Measurements from ENCODE around the gene VASH2. TPM values are rescaled to one million over a fixed set of nuclear protein-coding genes. Genes with fewer than 3 reads are reported as not detected.
"Not testable (repeated sequence)": the region's sequence is repeated elsewhere in the genome, so short reads cannot be mapped to it uniquely, and the experiment has no call there.

VASH2 gene
- total and polyA plus RNA-seq, 4 experiments from 2014 or later: 0.11 TPM; not detected in 3

DNA sequence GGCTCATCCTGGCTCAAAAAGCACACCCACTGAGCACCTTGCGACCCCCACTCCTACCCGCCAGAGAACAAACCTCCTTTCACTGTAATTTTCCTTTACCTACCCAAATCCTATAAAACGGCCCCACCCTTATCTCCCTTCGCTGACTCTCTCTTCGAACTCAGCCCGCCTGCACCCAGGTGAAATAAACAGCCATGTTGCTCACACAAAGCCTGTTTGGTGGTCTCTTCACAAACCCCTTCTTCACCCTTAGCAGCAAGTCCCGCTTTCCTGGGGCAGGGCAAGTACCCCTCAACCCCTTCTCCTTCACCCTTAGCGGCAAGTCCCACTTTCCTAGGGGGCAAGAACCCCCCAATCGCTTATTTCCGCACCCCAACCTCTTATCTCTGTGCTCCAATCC lies 40.1 kb upstream of the VASH2 start:
- intact Hi-C loops (cut with micrococcal nuclease); H3K36me3 ChIP-seq (ENCODE audit: insufficient read depth, low read length); H3K9me3 ChIP-seq (ENCODE audit: control insufficient read depth in 1 of 2, low read length in 2 of 2); H3K27me3 ChIP-seq (ENCODE audit: insufficient read depth, low read length); H3K4me1 Mint-ChIP-seq; POLR2A ChIA-PET (ENCODE audit: partially characterized antibody); DNase-seq; H3K9me3 Mint-ChIP-seq; H3K27ac ChIP-seq (ENCODE audit: low read depth, low read length); H3K4me3 Mint-ChIP-seq; H3K4me3 ChIP-seq (ENCODE audit: low read length in 2 of 2); H3K4me1 ChIP-seq (ENCODE audit: insufficient read depth, low read length); H3K27me3 Mint-ChIP-seq; H3K36me3 Mint-ChIP-seq; CTCF ChIA-PET (ENCODE audit: partially characterized antibody): not testable (repeated sequence)
- H3K27ac Mint-ChIP-seq: peak overlapping the region in 1 of 7 donors; percentile 59

DNA sequence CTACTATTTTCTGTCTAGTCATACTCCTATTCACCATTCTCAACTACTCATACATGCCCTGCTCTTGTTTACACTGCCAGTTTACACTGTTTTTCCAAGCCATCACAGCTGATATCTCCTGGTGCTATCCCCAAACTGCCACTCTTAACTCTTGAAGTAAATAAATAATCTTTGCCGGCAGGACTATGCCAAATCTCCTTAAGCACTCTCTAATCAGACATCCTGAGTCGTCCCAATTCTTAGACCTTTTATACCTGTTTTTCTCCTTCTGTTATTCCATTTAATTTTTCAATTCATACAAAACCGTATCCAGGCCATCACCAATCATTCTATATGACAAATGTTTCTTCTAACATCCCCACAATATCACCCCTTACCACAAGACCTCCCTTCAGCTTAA lies 36.7 kb upstream of the VASH2 start:
- H3K4me1 Mint-ChIP-seq; H3K27me3 Mint-ChIP-seq; H3K27ac ChIP-seq (ENCODE audit: low read depth, low read length); H3K4me3 Mint-ChIP-seq; H3K9me3 ChIP-seq (ENCODE audit: control insufficient read depth in 1 of 2, low read length in 2 of 2); H3K36me3 Mint-ChIP-seq; intact Hi-C loops (cut with micrococcal nuclease); POLR2A ChIA-PET (ENCODE audit: partially characterized antibody); H3K27me3 ChIP-seq (ENCODE audit: insufficient read depth, low read length); DNase-seq; H3K4me1 ChIP-seq (ENCODE audit: insufficient read depth, low read length); CTCF ChIA-PET (ENCODE audit: partially characterized antibody); H3K9me3 Mint-ChIP-seq; H3K27ac Mint-ChIP-seq; H3K4me3 ChIP-seq (ENCODE audit: low read length in 2 of 2); H3K36me3 ChIP-seq (ENCODE audit: insufficient read depth, low read length): not testable (repeated sequence)

DNA sequence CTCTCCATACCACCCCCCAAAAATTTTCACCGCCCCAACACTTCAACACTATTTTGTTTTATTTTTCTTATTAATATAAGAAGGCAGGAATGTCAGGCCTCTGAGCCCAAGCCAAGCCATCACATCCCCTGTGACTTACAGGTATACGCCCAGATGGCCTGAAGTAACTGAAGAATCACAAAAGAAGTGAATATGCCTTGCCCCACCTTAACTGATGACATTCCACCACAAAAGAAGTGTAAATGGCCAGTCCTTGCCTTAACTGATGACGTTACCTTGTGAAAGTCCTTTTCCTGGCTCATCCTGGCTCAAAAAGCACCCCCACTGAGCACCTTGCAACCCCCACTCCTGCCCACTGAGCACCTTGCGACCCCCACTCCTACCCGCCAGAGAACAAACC lies 36.2 kb upstream of the VASH2 start:
- H3K4me3 Mint-ChIP-seq; H3K4me1 ChIP-seq (ENCODE audit: insufficient read depth, low read length); H3K36me3 Mint-ChIP-seq; intact Hi-C loops (cut with micrococcal nuclease); H3K27ac ChIP-seq (ENCODE audit: low read depth, low read length); H3K4me3 ChIP-seq (ENCODE audit: low read length in 2 of 2); DNase-seq; H3K9me3 Mint-ChIP-seq; H3K4me1 Mint-ChIP-seq; CTCF ChIA-PET (ENCODE audit: partially characterized antibody); H3K36me3 ChIP-seq (ENCODE audit: insufficient read depth, low read length); H3K27me3 Mint-ChIP-seq; H3K27me3 ChIP-seq (ENCODE audit: insufficient read depth, low read length); H3K9me3 ChIP-seq (ENCODE audit: control insufficient read depth in 1 of 2, low read length in 2 of 2); H3K27ac Mint-ChIP-seq: not testable (repeated sequence)
- POLR2A ChIA-PET (ENCODE audit: partially characterized antibody): interaction anchor here (0.8 kb wide), 1 partner anchor 8 kb away, joined by 3 read pairs; no protein-coding TSS in a partner anchor

DNA sequence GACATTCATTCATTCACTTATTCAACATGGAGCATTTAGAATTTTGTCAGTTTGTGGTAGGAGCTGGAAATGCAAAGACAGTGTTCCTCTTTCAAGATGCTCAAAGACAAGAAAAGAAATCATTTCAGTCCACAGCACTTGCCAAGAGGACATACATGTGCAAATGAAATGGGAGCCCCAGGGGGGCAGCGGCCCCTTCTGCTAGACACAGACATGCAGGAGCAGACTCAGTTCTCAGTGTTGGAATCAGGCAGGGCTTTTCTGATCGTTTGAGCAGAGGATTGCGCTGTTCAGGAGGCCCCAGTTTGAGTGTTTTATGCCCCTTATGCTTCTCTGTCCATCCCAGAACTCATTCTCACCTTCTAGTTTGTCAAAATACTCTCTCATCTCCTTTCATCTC lies 35.6 kb upstream of the VASH2 start:
- no peaks in the 10 kb centered on the region for H3K9me3 Mint-ChIP-seq

DNA sequence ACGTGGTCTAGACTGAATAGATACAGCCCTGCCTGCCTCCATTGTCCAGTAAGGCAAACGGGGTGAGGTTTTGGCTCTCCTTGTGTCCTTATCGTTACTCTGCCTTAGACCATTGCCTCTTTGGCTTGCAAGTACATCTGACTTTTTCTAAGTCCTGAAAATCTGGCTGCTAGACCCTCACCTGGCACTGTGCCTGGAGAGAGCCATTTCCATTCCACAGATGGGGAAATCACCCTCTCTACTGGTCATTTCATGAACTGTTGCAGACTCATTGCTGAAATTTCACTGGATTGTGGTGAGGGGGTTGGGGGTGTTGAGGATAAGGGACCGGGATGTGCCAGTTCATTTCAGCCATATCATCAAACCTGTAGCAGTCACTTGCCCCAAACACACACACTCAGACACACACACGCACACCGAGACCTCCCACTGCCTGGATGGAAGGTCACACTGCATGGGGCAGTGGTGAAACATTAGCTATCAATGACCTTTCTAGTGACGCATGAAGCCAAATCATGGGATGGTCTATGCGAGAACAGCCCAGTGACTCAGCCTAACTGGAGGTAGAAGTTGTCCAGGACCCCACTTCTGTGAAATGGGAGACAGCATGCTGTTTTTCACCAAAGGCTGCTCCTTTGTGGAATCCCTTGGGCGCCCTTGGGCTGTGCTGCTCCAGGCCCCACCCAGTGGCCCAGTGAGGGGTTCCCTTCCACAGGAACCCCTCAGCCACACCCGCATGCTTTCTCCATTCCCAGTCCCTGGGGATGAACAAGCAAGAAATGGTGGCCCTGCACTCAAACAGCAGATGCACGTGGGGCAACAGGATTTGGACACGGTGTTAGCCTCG lies 34.9 kb upstream of the VASH2 start:
- H3K4me1 ChIP-seq (ENCODE audit: insufficient read depth, low read length): no peaks in the 10 kb centered on the region
- no peaks in the 10 kb centered on the region for H3K9me3 ChIP-seq (ENCODE audit: control insufficient read depth in 1 of 2, low read length in 2 of 2)
- Mint-ChIP-seq H3K4me3 (no peak overlapping the region), H3K27me3 (peaks cover 0 to 7% of the 10 kb centered on the region in 2 donors), H3K27ac (no peak overlapping the region), H3K9me3 (no peaks in the 10 kb centered on the region), H3K4me1 (peaks cover 0 to 8% (median 2%) of the 10 kb centered on the region in 4 donors), H3K36me3 (no peaks in the 10 kb centered on the region)
- H3K27ac ChIP-seq (ENCODE audit: low read depth, low read length): no peak overlapping the region
- H3K27me3 ChIP-seq (ENCODE audit: insufficient read depth, low read length): no peaks in the 10 kb centered on the region
- no peaks in the 10 kb centered on the region for H3K36me3 ChIP-seq (ENCODE audit: insufficient read depth, low read length)
- POLR2A ChIA-PET (ENCODE audit: partially characterized antibody): no interaction called here
- intact Hi-C loops (cut with micrococcal nuclease): no loop called here
- CTCF ChIA-PET (ENCODE audit: partially characterized antibody): no interaction called here
- H3K4me3 ChIP-seq (ENCODE audit: low read length in 2 of 2): no peak overlapping the region
- no peak for DNase-seq

More for the DNA sequence above, 35.6 kb upstream of the VASH2 start:
- no peak overlapping the region for H3K27ac ChIP-seq (ENCODE audit: low read depth, low read length)
- Mint-ChIP-seq H3K27ac (no peak overlapping the region), H3K27me3 (peaks cover 0 to 7% of the 10 kb centered on the region in 2 donors), H3K4me3 (no peak overlapping the region), H3K4me1 (peaks cover 0 to 8% (median 2%) of the 10 kb centered on the region in 4 donors), H3K36me3 (no peaks in the 10 kb centered on the region)
- H3K9me3 ChIP-seq (ENCODE audit: control insufficient read depth in 1 of 2, low read length in 2 of 2): no peaks in the 10 kb centered on the region
- CTCF ChIA-PET (ENCODE audit: partially characterized antibody): no interaction called here
- no peaks in the 10 kb centered on the region for H3K27me3 ChIP-seq (ENCODE audit: insufficient read depth, low read length)
- POLR2A ChIA-PET (ENCODE audit: partially characterized antibody): interaction anchor here (0.8 kb wide), 1 partner anchor 9 kb away, joined by 3 read pairs; no protein-coding TSS in a partner anchor
- no peak for DNase-seq
- intact Hi-C loops (cut with micrococcal nuclease): no loop called here
- H3K4me1 ChIP-seq (ENCODE audit: insufficient read depth, low read length): no peaks in the 10 kb centered on the region
- H3K4me3 ChIP-seq (ENCODE audit: low read length in 2 of 2): no peak overlapping the region
- H3K36me3 ChIP-seq (ENCODE audit: insufficient read depth, low read length): no peaks in the 10 kb centered on the region

DNA sequence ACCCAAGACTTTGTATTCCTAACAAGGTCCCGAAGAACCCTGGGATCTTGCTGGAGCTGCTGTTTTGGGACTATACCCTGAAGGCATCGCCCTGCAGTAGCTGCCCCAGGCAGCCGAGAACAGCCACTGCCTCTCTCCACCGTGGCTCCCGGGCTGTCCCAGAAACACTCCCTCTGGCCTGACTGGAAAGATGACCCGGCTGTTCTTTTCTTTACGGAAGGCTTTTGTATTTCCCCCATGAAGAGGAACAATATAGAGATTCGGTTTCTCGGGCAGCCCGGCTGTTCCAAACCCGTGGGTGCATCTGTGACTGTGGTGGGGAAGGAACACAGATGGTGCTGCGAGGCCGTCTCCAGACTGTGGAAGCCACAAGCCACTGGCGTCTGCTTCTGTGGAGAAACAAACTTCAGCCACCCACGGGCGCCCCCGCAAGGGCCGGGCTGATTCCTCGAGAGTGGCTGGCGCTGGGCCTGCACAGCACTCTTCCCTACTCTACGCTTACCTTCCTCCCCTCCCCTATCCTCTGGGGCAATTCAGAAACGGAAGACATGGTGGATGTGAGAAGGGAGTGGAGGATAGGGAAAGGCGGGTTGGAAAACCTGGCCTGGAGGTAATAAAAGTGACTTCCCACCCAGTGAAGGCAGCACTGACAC lies 33.7 kb upstream of the VASH2 start:
- Mint-ChIP-seq H3K36me3 (no peaks in the 10 kb centered on the region), H3K4me3 (no peak overlapping the region), H3K27me3 (peaks cover 7% of the 10 kb centered on the region in 2 donors), H3K4me1 (peaks cover 0 to 8% (median 2%) of the 10 kb centered on the region in 4 donors), H3K27ac (peak overlapping the region in 1 of 7 donors; percentile 75), H3K9me3 (no peaks in the 10 kb centered on the region)
- no peaks in the 10 kb centered on the region for H3K27me3 ChIP-seq (ENCODE audit: insufficient read depth, low read length)
- DNase-seq: no peak
- POLR2A ChIA-PET (ENCODE audit: partially characterized antibody): no interaction called here
- CTCF ChIA-PET (ENCODE audit: partially characterized antibody): no interaction called here
- H3K4me1 ChIP-seq (ENCODE audit: insufficient read depth, low read length): no peaks in the 10 kb centered on the region
- H3K27ac ChIP-seq (ENCODE audit: low read depth, low read length): no peak overlapping the region
- intact Hi-C loops (cut with micrococcal nuclease): no loop called here
- H3K4me3 ChIP-seq (ENCODE audit: low read length in 2 of 2): no peak overlapping the region
- no peaks in the 10 kb centered on the region for H3K36me3 ChIP-seq (ENCODE audit: insufficient read depth, low read length)
- no peaks in the 10 kb centered on the region for H3K9me3 ChIP-seq (ENCODE audit: control insufficient read depth in 1 of 2, low read length in 2 of 2)

DNA sequence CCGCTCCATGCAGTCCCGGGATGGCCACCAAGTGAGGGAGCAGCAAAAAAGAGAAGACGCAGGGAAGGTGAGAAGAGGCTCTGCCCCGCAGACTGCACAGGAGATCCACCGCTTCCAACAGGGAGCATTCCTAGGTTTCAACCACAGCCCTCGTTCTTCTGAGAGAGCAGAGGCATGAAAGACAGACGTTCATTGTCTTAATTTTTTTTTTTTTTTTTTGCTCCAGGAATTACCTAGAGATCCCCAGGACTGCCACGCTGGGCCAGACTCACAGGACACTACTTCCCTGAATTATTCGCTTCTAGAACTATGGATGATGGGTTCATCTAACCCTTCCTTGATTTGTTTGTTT lies 33.2 kb upstream of the VASH2 start:
- no peaks in the 10 kb centered on the region for H3K27me3 ChIP-seq (ENCODE audit: insufficient read depth, low read length)
- no peaks in the 10 kb centered on the region for H3K9me3 Mint-ChIP-seq
- no peaks in the 10 kb centered on the region for H3K36me3 ChIP-seq (ENCODE audit: insufficient read depth, low read length)
- intact Hi-C loops (cut with micrococcal nuclease): no loop called here
- peak overlapping the region in 1 of 7 donors; percentile 75 for H3K27ac Mint-ChIP-seq
- no peaks in the 10 kb centered on the region for H3K4me1 ChIP-seq (ENCODE audit: insufficient read depth, low read length)
- no peak overlapping the region for H3K27ac ChIP-seq (ENCODE audit: low read depth, low read length)
- H3K4me3 Mint-ChIP-seq: no peak overlapping the region
- no peak overlapping the region for H3K4me3 ChIP-seq (ENCODE audit: low read length in 2 of 2)
- ChIA-PET POLR2A (ENCODE audit: partially characterized antibody) (no interaction called here), CTCF (ENCODE audit: partially characterized antibody) (no interaction called here)
- H3K27me3 Mint-ChIP-seq: peaks cover 7% of the 10 kb centered on the region in 2 donors
- no peak for DNase-seq
- no peaks in the 10 kb centered on the region for H3K36me3 Mint-ChIP-seq
- peaks cover 0 to 8% (median 2%) of the 10 kb centered on the region in 4 donors for H3K4me1 Mint-ChIP-seq
- H3K9me3 ChIP-seq (ENCODE audit: control insufficient read depth in 1 of 2, low read length in 2 of 2): no peaks in the 10 kb centered on the region
